GM21723 (cell line): ENCODE data around the gene NEUROD6.

Experiments used
- ATAC-seq: cut with Tn5 transposase; IDR thresholded peaks from one replicate; pipeline ENCODE4 v1.9.1; 2021; ENCODE audit warnings: mild to moderate bottlenecking, moderate library complexity; ENCODE audit not compliant: unreplicated experiment

Gene NEUROD6

GRCh38 chr7:31335161-31335856 is 5.2 kb downstream of the NEUROD6 start:
- no peak for ATAC-seq

- ATAC-seq: no peak
Observed at GRCh38 chr7:31333291-31333690, 7.2 kb downstream of the NEUROD6 start.

- no peak for ATAC-seq
Observed at GRCh38 chr7:31327071-31327470, 13.5 kb downstream of the NEUROD6 start.

- no peak for ATAC-seq
Observed at GRCh38 chr7:31326416-31326815, 14.1 kb downstream of the NEUROD6 start.

- no peak for ATAC-seq
Observed at GRCh38 chr7:31323101-31323500, 17.4 kb downstream of the NEUROD6 start.

GRCh38 chr7:31320675-31321074 is 19.9 kb downstream of the NEUROD6 start:
- ATAC-seq: no peak

GRCh38 chr7:31318313-31318712 is 22.2 kb downstream of the NEUROD6 start:
- ATAC-seq: no peak

- no peak for ATAC-seq
Observed at GRCh38 chr7:31316876-31317275, 23.6 kb downstream of the NEUROD6 start.

- no peak for ATAC-seq
Observed at GRCh38 chr7:31315758-31316157, 24.8 kb downstream of the NEUROD6 start.

GRCh38 chr7:31314781-31315180 is 25.7 kb downstream of the NEUROD6 start:
- ATAC-seq: no peak

- ATAC-seq: no peak
Observed at GRCh38 chr7:31312889-31313288, 27.6 kb downstream of the NEUROD6 start.

- no peak for ATAC-seq
Observed at GRCh38 chr7:31311552-31311951, 29.0 kb downstream of the NEUROD6 start.

- ATAC-seq: no peak
Observed at GRCh38 chr7:31310321-31310935, 30.1 kb downstream of the NEUROD6 start.

GRCh38 chr7:31309407-31309806 is 31.1 kb downstream of the NEUROD6 start:
- no peak for ATAC-seq

- ATAC-seq: no peak
Observed at GRCh38 chr7:31308652-31309051, 31.9 kb downstream of the NEUROD6 start.

GRCh38 chr7:31307972-31308371 is 32.6 kb downstream of the NEUROD6 start:
- no peak for ATAC-seq

- ATAC-seq: no peak
Observed at GRCh38 chr7:31305260-31305659, 35.3 kb downstream of the NEUROD6 start.

- ATAC-seq: no peak
Observed at GRCh38 chr7:31304446-31304845, 36.1 kb downstream of the NEUROD6 start.

GRCh38 chr7:31302356-31302755 is 38.2 kb downstream of the NEUROD6 start:
- no peak for ATAC-seq

GRCh38 chr7:31299336-31299735 is 41.2 kb downstream of the NEUROD6 start:
- ATAC-seq: no peak

- ATAC-seq: no peak
Observed at GRCh38 chr7:31290601-31291000, 49.9 kb downstream of the NEUROD6 start.
